Upper lobe of left lung (tissue), 6 donors: Measurements from ENCODE around the gene DNTT. TPM values are rescaled to one million over a fixed set of nuclear protein-coding genes. Genes with fewer than 3 reads are reported as not detected.
A peak's percentile ranks its signal among the peaks of the same experiment; 100 is the strongest.

ENCODE experiments used
- ATAC-seq, 2 donors: fragments of 200-7000 bp; cut with Tn5 transposase; one replicate each; pipeline ENCODE4 v1.9.1; 2022; ENCODE audit warnings: mild to moderate bottlenecking in 2 of 2, moderate library complexity in 2 of 2; ENCODE audit not compliant: low FRiP score in 2 of 2
- DNase-seq, 2 donors: peaks; one replicate each; pipeline ENCODE4 v3.0.0-alpha.2; 2019 to 2020
- H3K27ac ChIP-seq, 4 donors: fragments of 200-600 bp; sonication (generic); one replicate each; pipeline ENCODE4 v1.5.1; 2016 to 2019
- H3K27me3 ChIP-seq, 4 donors: fragments of 200-600 bp; sonication (generic); one replicate each; pipeline ENCODE4 v1.5.1; 2017 to 2019
- H3K36me3 ChIP-seq, 4 donors: fragments of 200-600 bp; sonication (generic); one replicate each; pipeline ENCODE4 v1.5.1; 2016 to 2019
- H3K4me1 ChIP-seq, 4 donors: fragments of 200-600 bp; sonication (generic); one replicate each; pipeline ENCODE4 v1.5.1; 2018 to 2019
- H3K4me3 ChIP-seq, 4 donors: fragments of 200-600 bp; sonication (generic); one replicate each; pipeline ENCODE4 v1.5.1; 2017 to 2019; ENCODE audit warnings: mild to moderate bottlenecking in 2 of 4, moderate library complexity in 1 of 4
- H3K9me3 ChIP-seq, 4 donors: fragments of 200-600 bp; sonication (generic); one replicate each; pipeline ENCODE4 v1.5.1; 2018 to 2019
- EP300 ChIP-seq, 4 donors: sonication (generic); formaldehyde crosslinking; IDR thresholded peaks; one replicate each; pipeline ENCODE4 v1.5.1; 2017; ENCODE audit warnings: antibody characterized with exemption in 4 of 4, control low read depth in 2 of 4
- POLR2A ChIP-seq, 4 donors: fragments of 450-650 bp; IDR thresholded peaks; one replicate each; pipeline ENCODE4 v1.5.1; 2016 to 2017; ENCODE audit warnings: antibody characterized with exemption in 4 of 4, mild to moderate bottlenecking in 2 of 4
- POLR2AphosphoS5 ChIP-seq, 2 donors: sonication (generic); formaldehyde crosslinking; IDR thresholded peaks; one replicate each; pipeline ENCODE4 v1.5.1; 2017; ENCODE audit warnings: antibody characterized with exemption in 2 of 2
- WGBS, 2 donors: methylation state at CpG; one replicate each; pipeline ENCODE4 v1.1.5; 2017 to 2018; 5-methylcytosine and 5-hydroxymethylcytosine counted together
- total RNA-seq, 6 donors: library from RNA; depleted of rRNA in 4 of 6; stranded (reverse); fragments of >200 nt in 4 of 6; gene quantifications; one replicate each; pipeline versions ENCODE4 v1.1.0 to v1.2.1, GENCODE V29; 2016 to 2021
- TF ChIP-seq, protein P1 (sequence below), 6 experiments: fragments of 450-650 bp in 4 of 6; fragments of 200-600 bp in 2 of 6; sonication (generic) in 2 of 6; IDR thresholded peaks; one replicate each; pipeline ENCODE4 v1.5.1; 2016 to 2019; ENCODE audit warnings: antibody characterized with exemption in 6 of 6
- donor health status: DM: no; HTN: no; CAD: no; lungs with moderate emphysema.
- donor health status: DM: no; HTN: yes; CAD: no; lungs with severe emphysema.

The DNTT gene
- total RNA-seq, 6 donors from 2014 or later = not detected

DNA sequence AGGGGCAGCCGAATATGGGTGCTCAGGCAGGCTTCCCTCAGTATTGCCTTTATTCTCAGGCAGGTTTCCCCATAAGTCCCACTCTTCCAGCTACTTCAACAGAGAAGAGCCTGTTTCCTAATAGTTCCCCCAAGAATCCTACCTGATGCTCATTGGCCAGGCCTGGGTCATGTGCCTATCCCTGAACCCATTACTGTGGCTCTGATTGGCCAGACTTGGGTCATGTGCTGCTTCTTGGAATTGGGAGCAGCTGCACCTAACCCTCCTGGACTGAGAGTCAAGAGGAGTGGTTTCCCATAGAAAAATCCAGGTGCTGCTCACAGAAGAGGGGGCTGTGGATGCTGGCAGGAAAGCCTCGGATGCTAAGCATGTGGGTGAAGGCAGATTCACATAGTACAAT is 32.9 kb downstream of the DNTT start:
- ATAC-seq = no peak
- H3K27ac ChIP-seq = no peak overlapping the region
- no peaks in the 10 kb centered on the region for H3K4me1 ChIP-seq
- DNase-seq = no peak
- WGBS, 2 donors = 76 to 90% methylated on average over 2 of the region's 2 CpGs
- no peaks in the 10 kb centered on the region for H3K36me3 ChIP-seq
- no peak overlapping the region for H3K4me3 ChIP-seq
- no peaks in the 10 kb centered on the region for H3K9me3 ChIP-seq
- TF ChIP-seq EP300 (IDR thresholded peaks at IDR 0.05) (no peak), POLR2A (IDR thresholded peaks at IDR 0.05) (no peak), POLR2AphosphoS5 (IDR thresholded peaks at IDR 0.05) (no peak)
- TF ChIP-seq, protein P1, sequence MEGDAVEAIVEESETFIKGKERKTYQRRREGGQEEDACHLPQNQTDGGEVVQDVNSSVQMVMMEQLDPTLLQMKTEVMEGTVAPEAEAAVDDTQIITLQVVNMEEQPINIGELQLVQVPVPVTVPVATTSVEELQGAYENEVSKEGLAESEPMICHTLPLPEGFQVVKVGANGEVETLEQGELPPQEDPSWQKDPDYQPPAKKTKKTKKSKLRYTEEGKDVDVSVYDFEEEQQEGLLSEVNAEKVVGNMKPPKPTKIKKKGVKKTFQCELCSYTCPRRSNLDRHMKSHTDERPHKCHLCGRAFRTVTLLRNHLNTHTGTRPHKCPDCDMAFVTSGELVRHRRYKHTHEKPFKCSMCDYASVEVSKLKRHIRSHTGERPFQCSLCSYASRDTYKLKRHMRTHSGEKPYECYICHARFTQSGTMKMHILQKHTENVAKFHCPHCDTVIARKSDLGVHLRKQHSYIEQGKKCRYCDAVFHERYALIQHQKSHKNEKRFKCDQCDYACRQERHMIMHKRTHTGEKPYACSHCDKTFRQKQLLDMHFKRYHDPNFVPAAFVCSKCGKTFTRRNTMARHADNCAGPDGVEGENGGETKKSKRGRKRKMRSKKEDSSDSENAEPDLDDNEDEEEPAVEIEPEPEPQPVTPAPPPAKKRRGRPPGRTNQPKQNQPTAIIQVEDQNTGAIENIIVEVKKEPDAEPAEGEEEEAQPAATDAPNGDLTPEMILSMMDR (IDR thresholded peaks at IDR 0.05) = no peak
- H3K27me3 ChIP-seq = no peaks in the 10 kb centered on the region

DNA sequence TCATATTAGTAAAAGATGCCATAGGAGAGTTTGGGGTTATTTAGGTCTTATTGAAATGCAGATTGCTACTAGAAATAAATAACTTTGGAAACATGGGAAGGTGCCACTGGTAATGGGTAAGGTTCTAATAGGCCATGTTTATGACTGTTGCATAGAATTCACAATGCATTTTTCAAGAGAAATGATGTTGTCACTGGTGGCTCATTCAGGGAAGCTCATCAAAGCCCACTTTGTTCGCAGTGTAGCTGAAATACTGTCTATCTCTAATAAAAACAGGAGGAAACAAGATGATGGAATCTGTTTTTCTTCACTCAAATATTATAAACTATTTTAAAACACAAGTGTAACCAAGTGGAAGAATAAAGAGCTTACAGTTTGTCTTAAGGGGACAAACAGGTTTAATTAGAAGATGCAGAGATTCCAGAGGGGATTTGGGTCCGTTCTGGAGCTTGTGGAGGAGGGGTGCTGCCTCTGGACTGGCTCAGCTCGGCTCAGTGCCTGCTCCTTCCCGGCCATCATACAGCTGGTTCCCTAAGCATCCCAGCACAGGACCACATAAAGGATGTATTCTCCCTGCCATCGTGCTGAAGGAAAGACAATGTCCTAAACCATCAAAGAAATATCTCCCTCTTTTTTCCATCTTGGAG is 34.2 kb downstream of the DNTT start:
- Histone ChIP-seq H3K36me3 (no peaks in the 10 kb centered on the region), H3K4me1 (no peaks in the 10 kb centered on the region), H3K4me3 (no peak overlapping the region), H3K27ac (no peak overlapping the region), H3K9me3 (no peaks in the 10 kb centered on the region), H3K27me3 (no peaks in the 10 kb centered on the region)
- WGBS, 2 donors = 55 to 70% methylated on average over 5 of the region's 5 CpGs
- DNase-seq (no peak), ATAC-seq (no peak)
- TF ChIP-seq, protein P1 (IDR thresholded peaks at IDR 0.05) = no peak
- TF ChIP-seq POLR2A (IDR thresholded peaks at IDR 0.05) (no peak), POLR2AphosphoS5 (IDR thresholded peaks at IDR 0.05) (no peak), EP300 (IDR thresholded peaks at IDR 0.05) (no peak)

DNA sequence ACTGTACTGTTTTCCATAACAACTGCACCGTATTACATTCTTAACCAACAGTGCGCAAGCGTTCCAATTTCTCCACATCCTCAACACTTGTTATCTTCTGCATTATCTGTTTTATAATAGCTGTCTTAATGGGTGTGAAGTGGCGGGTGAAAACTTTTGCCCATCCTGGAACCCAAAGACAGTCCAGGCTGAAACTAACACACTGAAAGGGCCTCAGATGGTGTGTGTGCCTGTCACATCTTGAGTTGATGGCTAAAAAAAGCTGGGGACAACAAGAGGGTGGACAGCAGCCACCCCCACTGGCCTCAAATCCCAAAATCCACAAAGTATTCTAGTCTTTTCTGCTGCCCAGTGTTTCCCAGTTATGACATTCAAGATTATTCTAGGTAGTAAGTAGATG is 35.1 kb downstream of the DNTT start:
- 93 to 97% methylated on average over 4 of the region's 4 CpGs for WGBS, 2 donors

DNA sequence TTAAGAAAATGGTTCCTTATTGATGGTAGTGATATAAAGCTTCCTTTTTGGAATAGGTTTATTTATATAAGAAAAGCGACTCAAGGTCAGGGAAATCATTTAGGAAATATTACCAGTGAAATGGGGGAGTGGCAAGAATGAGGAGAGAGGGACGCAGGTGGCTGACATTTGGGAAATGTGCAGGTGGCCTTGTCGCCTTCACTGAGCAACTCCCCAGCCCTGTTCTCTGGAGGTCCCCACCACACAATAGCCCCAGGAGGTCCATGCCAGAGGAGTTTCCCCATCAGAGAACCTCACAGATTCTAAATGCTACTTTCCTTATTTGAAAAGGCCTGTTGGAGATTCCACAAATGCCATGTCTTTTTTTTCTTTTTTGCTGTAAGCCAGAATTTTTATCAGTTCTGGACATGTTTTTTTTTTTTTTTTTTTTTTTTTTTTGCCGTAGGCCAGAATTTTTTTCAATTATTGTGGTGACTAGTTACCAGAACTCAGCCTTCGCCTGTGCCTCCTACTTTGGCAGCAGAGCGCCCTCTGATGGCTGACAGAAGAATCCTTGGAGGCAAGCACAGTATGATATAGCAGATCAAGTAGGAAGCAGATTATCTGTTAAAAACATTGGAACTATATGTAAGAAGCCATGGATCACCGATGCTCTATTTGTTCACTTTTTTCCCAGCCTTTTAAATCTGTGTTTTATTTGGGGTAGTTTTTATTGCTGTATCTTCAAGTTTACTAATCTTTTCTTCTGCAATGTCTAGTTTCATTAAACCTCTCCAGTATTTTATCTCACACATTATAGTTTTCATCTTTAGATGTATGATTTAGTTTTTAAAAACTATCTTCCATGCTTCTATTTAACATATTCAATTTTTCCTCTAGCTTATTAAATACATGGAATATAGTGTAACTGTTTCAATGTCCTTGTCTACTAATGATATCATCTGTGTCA is 36.0 kb downstream of the DNTT start:
- H3K27ac ChIP-seq = no peak overlapping the region
- no peaks in the 10 kb centered on the region for H3K27me3 ChIP-seq
- no peaks in the 10 kb centered on the region for H3K4me1 ChIP-seq
- H3K36me3 ChIP-seq = no peaks in the 10 kb centered on the region
- ATAC-seq = peak in 1 of 2 donors; percentile 67
- TF ChIP-seq, protein P1 (IDR thresholded peaks at IDR 0.05) = peak in 4 of 6 experiments; percentile 21 to 54 (median 39)
- no peak for TF ChIP-seq EP300 (IDR thresholded peaks at IDR 0.05)
- 34 to 37% methylated on average over 7 of the region's 7 CpGs for WGBS, 2 donors
- peak in 1 of 2 donors; percentile 44 for DNase-seq
- no peaks in the 10 kb centered on the region for H3K9me3 ChIP-seq
- H3K4me3 ChIP-seq = no peak overlapping the region

More for the DNA sequence above, 35.1 kb downstream of the DNTT start:
- H3K9me3 ChIP-seq = no peaks in the 10 kb centered on the region
- ATAC-seq (no peak), DNase-seq (no peak)
- H3K4me3 ChIP-seq = no peak overlapping the region
- H3K27ac ChIP-seq = no peak overlapping the region
- H3K4me1 ChIP-seq = no peaks in the 10 kb centered on the region
- no peaks in the 10 kb centered on the region for H3K36me3 ChIP-seq
- no peaks in the 10 kb centered on the region for H3K27me3 ChIP-seq
- TF ChIP-seq, protein P1 (IDR thresholded peaks at IDR 0.05) = no peak
- no peak for TF ChIP-seq POLR2AphosphoS5 (IDR thresholded peaks at IDR 0.05)
- TF ChIP-seq EP300 (IDR thresholded peaks at IDR 0.05) = no peak
